Hepatocyte (in vitro differentiated cells): Measurements from ENCODE around the gene LMOD1. TPM values are rescaled to one million over a fixed set of nuclear protein-coding genes. Genes with fewer than 3 reads are reported as not detected.
A peak's percentile ranks its signal among the peaks of the same experiment; 100 is the strongest.

ENCODE experiments used
- DNase-seq: peaks from one replicate; pipeline ENCODE4 v3.0.0-alpha.2; 2016; ENCODE audit warnings: low spot score
- H2AFZ ChIP-seq: fragments of 200-600 bp; sonication (generic); 2 replicates; pipeline ENCODE4 v1.6.0; 2016; ENCODE audit warnings: antibody characterized with exemption, mild to moderate bottlenecking
- H3K27ac ChIP-seq: fragments of 200-600 bp; sonication (generic); 2 replicates; pipeline ENCODE4 v1.5.1; 2016; ENCODE audit warnings: mild to moderate bottlenecking
- H3K27me3 ChIP-seq: fragments of 200-600 bp; sonication (generic); 2 replicates; pipeline ENCODE4 v1.6.1; 2016
- H3K36me3 ChIP-seq: fragments of 200-600 bp; sonication (generic); replicated peaks from 2 replicates; pipeline ENCODE4 v1.5.1; 2016; ENCODE audit warnings: low read depth; ENCODE audit not compliant: insufficient read depth
- H3K4me1 ChIP-seq: fragments of 200-600 bp; sonication (generic); 2 replicates; pipeline ENCODE4 v1.5.1; 2016; ENCODE audit warnings: mild to moderate bottlenecking, moderate library complexity; ENCODE audit not compliant: insufficient read depth
- H3K4me2 ChIP-seq: fragments of 200-600 bp; sonication (generic); 2 replicates; pipeline ENCODE4 v1.6.0; 2016
- H3K4me3 ChIP-seq: fragments of 200-600 bp; sonication (generic); 2 replicates; pipeline ENCODE4 v1.5.1; 2016; ENCODE audit warnings: mild to moderate bottlenecking
- H3K79me2 ChIP-seq: fragments of 200-600 bp; sonication (generic); 2 replicates; pipeline ENCODE4 v1.6.0; 2017; ENCODE audit warnings: mild to moderate bottlenecking
- H3K9me2 ChIP-seq: fragments of 200-600 bp; sonication (generic); replicated peaks from 2 replicates; pipeline ENCODE4 v1.6.0; 2017; ENCODE audit warnings: mild to moderate bottlenecking; ENCODE audit not compliant: insufficient read depth
- H3K9me3 ChIP-seq: fragments of 200-600 bp; sonication (generic); 2 replicates; pipeline ENCODE4 v1.5.1; 2016; ENCODE audit warnings: low read depth, mild to moderate bottlenecking
- H4K20me1 ChIP-seq: fragments of 200-600 bp; sonication (generic); 2 replicates; pipeline ENCODE4 v1.6.0; 2016; ENCODE audit warnings: mild to moderate bottlenecking; ENCODE audit not compliant: insufficient read depth, poor library complexity, severe bottlenecking
- CTCF ChIP-seq: fragments of 200-600 bp; sonication (generic); IDR thresholded peaks from 2 replicates; pipeline ENCODE4 v1.5.1; 2016; ENCODE audit warnings: antibody characterized with exemption, mild to moderate bottlenecking; ENCODE audit not compliant: poor library complexity
- EZH2 ChIP-seq: fragments of 200-600 bp; sonication (generic); IDR thresholded peaks from 2 replicates; pipeline ENCODE4 v1.6.1; 2016; ENCODE audit warnings: antibody characterized with exemption, mild to moderate bottlenecking, borderline replicate concordance
- EZH2phosphoT487 ChIP-seq: fragments of 200-600 bp; sonication (generic); IDR thresholded peaks from one replicate; pipeline ENCODE4 v1.6.1; 2018; ENCODE audit warnings: antibody characterized with exemption, mild to moderate bottlenecking, low read depth, moderate library complexity; ENCODE audit not compliant: unreplicated experiment, severe bottlenecking
- WGBS: methylation state at CpG from one replicate; pipeline ENCODE4 v1.1.6; 2016; ENCODE audit warnings: low lambda C conversion rate; ENCODE audit errors: missing lambda C conversion rate; 5-methylcytosine and 5-hydroxymethylcytosine counted together
- polyA plus RNA-seq: library from polyadenylated mRNA; unstranded; fragments of >200 nt; fragmentation: Nextera tagmentation; extraction: Ambion mirVana; gene quantifications from 2 replicates; pipeline ENCODE4 v1.2.1, GENCODE V29; 2016
- total RNA-seq: library from RNA; depleted of rRNA; stranded (reverse); fragments of >200 nt; gene quantifications from 2 replicates; pipeline ENCODE4 v1.2.3, GENCODE V29; 2014

Gene LMOD1
- total and polyA plus RNA-seq, 2 experiments from 2014 or later = 6.4 to 8.7 TPM

DNA sequence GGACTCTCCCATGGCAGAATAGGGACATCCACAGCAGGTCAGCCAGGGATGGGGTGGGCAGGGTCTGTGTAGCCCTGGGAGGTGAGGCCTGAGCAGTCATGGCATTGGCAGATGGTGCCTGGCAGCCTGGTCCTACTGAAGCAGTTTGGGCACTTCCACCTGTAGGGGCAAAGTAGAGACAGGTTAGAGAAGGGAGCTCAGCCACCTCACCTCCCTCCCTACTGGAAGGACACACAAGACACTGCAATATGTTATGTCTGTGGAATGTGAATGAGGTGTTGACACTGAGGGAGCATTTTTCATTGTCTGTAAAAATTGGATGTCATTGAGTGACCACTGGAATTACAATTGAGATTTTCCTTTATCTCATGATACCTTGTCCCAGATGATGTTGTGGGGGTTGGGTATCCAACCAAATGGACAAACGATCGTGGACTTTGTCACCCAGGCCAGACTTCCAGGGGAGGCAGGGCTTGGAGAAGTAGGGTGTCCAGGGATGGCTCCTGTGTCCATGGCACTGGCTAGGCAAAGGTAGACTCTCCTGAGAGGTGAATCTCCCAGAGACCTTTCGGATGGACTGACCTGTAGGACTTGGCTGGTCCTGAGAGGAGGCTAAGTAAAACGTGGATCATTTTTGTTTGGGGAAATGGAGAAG is 48.0 kb downstream of the LMOD1 start:
- Histone ChIP-seq H3K9me3 (no peaks in the 10 kb centered on the region), H3K79me2 (no peaks in the 10 kb centered on the region), H3K9me2 (no peaks in the 10 kb centered on the region), H3K4me1 (peaks cover 6% of the 10 kb centered on the region), H3K27me3 (no peaks in the 10 kb centered on the region), H3K4me2 (no peak overlapping the region), H4K20me1 (no peaks in the 10 kb centered on the region), H2AFZ (no peak overlapping the region), H3K36me3 (no peaks in the 10 kb centered on the region), H3K4me3 (no peak overlapping the region), H3K27ac (no peak overlapping the region)
- WGBS = 78% methylated on average over 4 of the region's 4 CpGs
- TF ChIP-seq EZH2 (no peak), EZH2phosphoT487 (no peak), CTCF (no peak)
- no peak for DNase-seq

DNA sequence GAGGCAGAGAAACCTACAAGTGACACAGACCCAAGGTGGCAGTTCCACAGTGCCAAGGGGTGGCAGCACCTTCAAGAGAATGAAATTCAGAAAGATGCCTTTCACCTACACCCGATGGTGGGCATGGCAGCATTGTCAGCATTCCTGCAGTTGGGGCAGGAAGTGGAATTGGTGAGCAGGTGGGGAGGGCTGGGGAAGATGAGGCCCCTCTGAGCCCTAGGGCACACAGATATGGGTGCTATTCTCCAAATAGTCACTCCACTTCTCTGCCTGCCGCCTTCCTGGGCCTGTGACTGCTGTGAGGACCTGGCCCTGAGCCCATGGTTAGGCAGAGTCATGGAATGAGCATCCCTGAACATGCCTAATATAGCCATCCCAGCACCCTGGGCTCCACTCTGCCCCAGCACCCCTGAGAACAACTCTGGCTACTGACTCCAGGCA is 49.4 kb downstream of the LMOD1 start:
- Histone ChIP-seq H3K27me3 (no peaks in the 10 kb centered on the region), H3K27ac (no peak overlapping the region), H3K9me3 (no peaks in the 10 kb centered on the region), H3K79me2 (no peaks in the 10 kb centered on the region), H3K36me3 (no peaks in the 10 kb centered on the region), H2AFZ (no peak overlapping the region), H3K9me2 (no peaks in the 10 kb centered on the region), H3K4me2 (no peak overlapping the region), H3K4me3 (no peak overlapping the region), H3K4me1 (no peaks in the 10 kb centered on the region), H4K20me1 (no peaks in the 10 kb centered on the region)
- 76% methylated on average over 2 of the region's 2 CpGs for WGBS
- DNase-seq = no peak
- TF ChIP-seq EZH2 = no peak
- TF ChIP-seq CTCF = peak; percentile 5
- TF ChIP-seq EZH2phosphoT487 = no peak

DNA sequence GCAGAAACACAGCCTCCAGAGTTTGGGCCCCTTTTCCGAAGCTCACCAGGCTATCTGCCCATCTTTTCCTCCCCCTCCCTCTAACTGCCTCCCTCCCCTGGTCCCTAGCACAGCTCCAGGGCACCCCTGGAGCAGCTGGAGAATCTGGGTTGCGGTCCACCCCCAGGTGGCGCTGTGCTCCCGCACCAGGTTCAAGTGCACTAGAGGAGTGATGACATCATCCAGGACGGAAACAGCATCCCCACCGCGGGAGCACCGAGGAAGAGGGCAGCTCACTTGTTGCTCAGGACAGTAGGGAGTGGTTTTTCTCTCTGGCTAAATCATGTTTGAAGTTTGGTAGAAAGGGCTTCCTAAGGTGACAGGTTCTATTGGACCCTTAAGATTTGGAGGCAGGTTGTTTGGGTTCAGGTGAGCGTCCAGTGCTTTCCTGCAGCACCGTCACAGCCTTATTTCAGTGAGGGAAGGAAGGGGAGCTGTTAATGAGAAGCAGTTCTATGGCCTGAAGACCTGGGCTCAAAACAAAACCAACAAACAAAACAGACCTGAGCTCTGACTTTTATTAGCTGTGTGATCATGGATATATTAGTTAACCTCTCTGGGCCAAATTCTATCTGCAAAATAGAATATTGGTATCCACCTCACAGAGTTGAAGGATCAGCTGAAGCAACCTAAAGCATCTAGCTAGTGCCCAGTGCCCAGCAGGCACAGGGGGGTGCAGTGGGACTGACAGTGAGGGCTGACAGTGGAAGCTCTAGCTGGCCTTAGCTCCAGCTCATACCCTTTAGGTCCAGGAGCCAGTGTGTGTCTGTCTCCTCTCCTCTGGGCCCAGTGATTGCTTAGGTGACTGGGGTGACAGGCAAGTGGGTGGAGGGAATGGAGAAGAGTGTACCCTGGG is 50.2 kb downstream of the LMOD1 start:
- no peaks in the 10 kb centered on the region for H3K27me3 ChIP-seq
- no peaks in the 10 kb centered on the region for H3K36me3 ChIP-seq
- H3K79me2 ChIP-seq = no peaks in the 10 kb centered on the region
- peak; percentile 97 for TF ChIP-seq CTCF
- no peak for TF ChIP-seq EZH2
- 15% methylated on average over 10 of the region's 10 CpGs for WGBS
- peak overlapping the region; percentile 68 for H3K4me2 ChIP-seq
- H4K20me1 ChIP-seq = no peaks in the 10 kb centered on the region
- H3K9me2 ChIP-seq = no peaks in the 10 kb centered on the region
- DNase-seq = peak; percentile 93
- H3K27ac ChIP-seq = no peak overlapping the region
- H3K9me3 ChIP-seq = no peaks in the 10 kb centered on the region
- no peaks in the 10 kb centered on the region for H3K4me1 ChIP-seq
- H3K4me3 ChIP-seq = no peak overlapping the region
- H2AFZ ChIP-seq = no peak overlapping the region
